GM19372 (cell line): Measurements from ENCODE around the gene TMEM132A.

Experiments used
- ATAC-seq: cut with Tn5 transposase; IDR thresholded peaks from one replicate; pipeline ENCODE4 v1.9.1; 2021; ENCODE audit warnings: mild to moderate bottlenecking, low read depth, moderate library complexity; ENCODE audit not compliant: unreplicated experiment

The TMEM132A gene

GRCh38 chr11:60924110-60924905, at the start of gene TMEM132A:
TMEM132A (plus strand) TSS chr11:60924460; CDS start chr11:60924634, 174 bp downstream.
- ATAC-seq, result no peak

- no peak for ATAC-seq
Measured at GRCh38 chr11:60875366-60876167, 48.7 kb upstream of the TMEM132A start.

GRCh38 chr11:60876168-60876485, 48.1 kb upstream of the TMEM132A start:
- ATAC-seq, result no peak

- ATAC-seq, result no peak
Measured at GRCh38 chr11:60878245-60879101, 45.8 kb upstream of the TMEM132A start.

GRCh38 chr11:60879104-60879503, 45.2 kb upstream of the TMEM132A start:
- ATAC-seq, result no peak

- no peak for ATAC-seq
Measured at GRCh38 chr11:60879971-60880588, 44.2 kb upstream of the TMEM132A start.

GRCh38 chr11:60880643-60881282, 43.5 kb upstream of the TMEM132A start:
- no peak for ATAC-seq

GRCh38 chr11:60887556-60887955, 36.7 kb upstream of the TMEM132A start:
- ATAC-seq, result no peak

- ATAC-seq, result no peak
Measured at GRCh38 chr11:60889869-60890311, 34.4 kb upstream of the TMEM132A start.

GRCh38 chr11:60890696-60891095, 33.6 kb upstream of the TMEM132A start:
- ATAC-seq, result no peak

- no peak for ATAC-seq
Measured at GRCh38 chr11:60891103-60891741, 33.0 kb upstream of the TMEM132A start.

- ATAC-seq, result no peak
Measured at GRCh38 chr11:60895687-60896086, 28.6 kb upstream of the TMEM132A start.

GRCh38 chr11:60897496-60897895, 26.8 kb upstream of the TMEM132A start:
- no peak for ATAC-seq

GRCh38 chr11:60899046-60899936, 25.0 kb upstream of the TMEM132A start:
- no peak for ATAC-seq

- ATAC-seq, result no peak
Measured at GRCh38 chr11:60899977-60900376, 24.3 kb upstream of the TMEM132A start.

- ATAC-seq, result no peak
Measured at GRCh38 chr11:60900673-60901404, 23.4 kb upstream of the TMEM132A start.

- ATAC-seq, result no peak
Measured at GRCh38 chr11:60902625-60903024, 21.6 kb upstream of the TMEM132A start.

GRCh38 chr11:60905047-60905446, 19.2 kb upstream of the TMEM132A start:
- ATAC-seq, result no peak
